Esophagus muscularis mucosa (tissue), 4 donors: Measurements from ENCODE around the gene PRDM16.

Experiments
- EP300 ChIP-seq: sonication (generic); formaldehyde crosslinking; IDR thresholded peaks from one replicate; pipeline ENCODE4 v1.6.1; 2017; ENCODE audit warnings: antibody characterized with exemption
- POLR2A ChIP-seq: fragments of 450-650 bp; IDR thresholded peaks from one replicate; pipeline ENCODE4 v1.6.1; 2017; ENCODE audit warnings: antibody characterized with exemption, moderate library complexity, mild to moderate bottlenecking, low read depth
- POLR2AphosphoS5 ChIP-seq, 2 donors: sonication (generic); formaldehyde crosslinking; IDR thresholded peaks; one replicate each; pipeline ENCODE4 v1.6.1; 2017; ENCODE audit warnings: antibody characterized with exemption in 2 of 2
- TF ChIP-seq, protein P1 (sequence below), 3 experiments: fragments of 200-600 bp in 2 of 3; fragments of 450-650 bp in 1 of 3; sonication (generic) in 2 of 3; IDR thresholded peaks; one replicate each; pipeline ENCODE4 v1.5.1; 2017 to 2019; ENCODE audit warnings: antibody characterized with exemption in 3 of 3, mild to moderate bottlenecking in 2 of 3, moderate library complexity in 1 of 3

GRCh38 chr1:3084154-3084553 is 15.2 kb downstream of the PRDM16 start:
- TF ChIP-seq, protein P1, sequence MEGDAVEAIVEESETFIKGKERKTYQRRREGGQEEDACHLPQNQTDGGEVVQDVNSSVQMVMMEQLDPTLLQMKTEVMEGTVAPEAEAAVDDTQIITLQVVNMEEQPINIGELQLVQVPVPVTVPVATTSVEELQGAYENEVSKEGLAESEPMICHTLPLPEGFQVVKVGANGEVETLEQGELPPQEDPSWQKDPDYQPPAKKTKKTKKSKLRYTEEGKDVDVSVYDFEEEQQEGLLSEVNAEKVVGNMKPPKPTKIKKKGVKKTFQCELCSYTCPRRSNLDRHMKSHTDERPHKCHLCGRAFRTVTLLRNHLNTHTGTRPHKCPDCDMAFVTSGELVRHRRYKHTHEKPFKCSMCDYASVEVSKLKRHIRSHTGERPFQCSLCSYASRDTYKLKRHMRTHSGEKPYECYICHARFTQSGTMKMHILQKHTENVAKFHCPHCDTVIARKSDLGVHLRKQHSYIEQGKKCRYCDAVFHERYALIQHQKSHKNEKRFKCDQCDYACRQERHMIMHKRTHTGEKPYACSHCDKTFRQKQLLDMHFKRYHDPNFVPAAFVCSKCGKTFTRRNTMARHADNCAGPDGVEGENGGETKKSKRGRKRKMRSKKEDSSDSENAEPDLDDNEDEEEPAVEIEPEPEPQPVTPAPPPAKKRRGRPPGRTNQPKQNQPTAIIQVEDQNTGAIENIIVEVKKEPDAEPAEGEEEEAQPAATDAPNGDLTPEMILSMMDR (IDR thresholded peaks at IDR 0.05) = no peak
- TF ChIP-seq POLR2A = no peak
- no peak for TF ChIP-seq EP300
- no peak for TF ChIP-seq POLR2AphosphoS5 (IDR thresholded peaks at IDR 0.05)
